ENCODE measurements around the gene SHISAL2B.

SHISAL2B gene

GRCh38 chr5:64744914-64745313 lies 54.6 kb downstream of the SHISAL2B start:
- Histone ChIP-seq H3K36me3 (ENCODE audit: control insufficient read depth in 2 of 2, insufficient read depth in 2 of 2, low read length in 2 of 2) (peaks cover 7 to 9% of the 10 kb centered on the region in 2 donors), H3K27ac (ENCODE audit: low read depth in 2 of 2, low read length in 2 of 2) (no peak overlapping the region), H3K4me3 (ENCODE audit: low read length in 2 of 2) (no peak overlapping the region), H3K4me1 (ENCODE audit: control insufficient read depth in 2 of 2, insufficient read depth in 2 of 2, low read length in 2 of 2) (no peaks in the 10 kb centered on the region), H3K27me3 (ENCODE audit: control insufficient read depth in 2 of 2, insufficient read depth in 2 of 2, low read length in 2 of 2) (no peaks in the 10 kb centered on the region), H3K9ac (ENCODE audit: low read depth in 1 of 2, low read length in 2 of 2) (no peak overlapping the region), H3K9me3 (ENCODE audit: control insufficient read depth in 2 of 2, low read length in 2 of 2) (no peaks in the 10 kb centered on the region)

DNA sequence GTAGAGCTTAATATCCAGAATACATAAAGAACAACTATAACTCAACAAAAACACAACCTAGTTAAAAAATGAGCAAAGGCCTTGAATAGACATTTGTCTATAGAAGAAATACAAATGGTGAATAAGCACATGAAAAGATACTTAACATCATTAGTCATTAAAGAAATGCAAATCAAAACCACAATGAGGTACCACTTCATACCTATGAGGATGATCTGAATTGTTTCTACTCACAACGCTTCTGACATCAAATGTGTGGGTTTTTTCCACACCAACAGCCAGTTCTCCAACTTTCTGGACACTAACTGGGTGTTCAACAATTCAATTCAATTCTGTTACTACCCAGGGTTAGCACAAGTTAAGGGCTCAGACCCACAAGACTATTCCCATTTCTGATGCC lies 56.1 kb downstream of the SHISAL2B start:
- Histone ChIP-seq H3K36me3 (ENCODE audit: control insufficient read depth in 2 of 2, insufficient read depth in 2 of 2, low read length in 2 of 2) (no peaks in the 10 kb centered on the region), H3K27me3 (ENCODE audit: control insufficient read depth in 2 of 2, insufficient read depth in 2 of 2, low read length in 2 of 2) (no peaks in the 10 kb centered on the region), H3K9ac (ENCODE audit: low read depth in 1 of 2, low read length in 2 of 2) (no peak overlapping the region), H3K9me3 (ENCODE audit: control insufficient read depth in 2 of 2, low read length in 2 of 2) (no peaks in the 10 kb centered on the region), H3K4me3 (ENCODE audit: low read length in 2 of 2) (no peak overlapping the region), H3K27ac (ENCODE audit: low read depth in 2 of 2, low read length in 2 of 2) (no peak overlapping the region), H3K4me1 (ENCODE audit: control insufficient read depth in 2 of 2, insufficient read depth in 2 of 2, low read length in 2 of 2) (no peaks in the 10 kb centered on the region)

DNA sequence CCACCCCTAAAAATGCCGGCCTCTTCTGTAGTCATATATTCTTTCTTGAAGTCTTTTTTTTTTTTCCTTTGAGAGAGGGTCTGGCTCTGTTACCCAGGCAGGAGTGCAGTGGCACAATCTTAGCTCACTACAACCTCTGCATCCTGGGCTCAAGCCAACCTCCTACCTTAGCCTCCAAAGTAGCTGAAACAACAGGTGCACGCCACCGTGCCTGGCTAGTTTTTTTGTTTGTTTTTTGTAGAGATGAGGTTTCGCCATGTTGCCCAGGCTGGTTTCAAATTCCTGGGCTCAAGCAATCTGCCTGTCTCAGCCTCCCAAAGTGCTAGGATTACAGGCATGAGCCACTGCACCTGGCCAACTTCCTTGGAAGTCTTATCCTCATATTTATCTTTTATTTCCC lies 59.1 kb downstream of the SHISAL2B start:
- no peaks in the 10 kb centered on the region for H3K9me3 ChIP-seq (ENCODE audit: control insufficient read depth in 2 of 2, low read length in 2 of 2)
- no peak overlapping the region for H3K27ac ChIP-seq (ENCODE audit: low read depth in 2 of 2, low read length in 2 of 2)
- H3K36me3 ChIP-seq (ENCODE audit: control insufficient read depth in 2 of 2, insufficient read depth in 2 of 2, low read length in 2 of 2): peaks cover 0 to 5% of the 10 kb centered on the region in 2 donors
- H3K4me1 ChIP-seq (ENCODE audit: control insufficient read depth in 2 of 2, insufficient read depth in 2 of 2, low read length in 2 of 2): no peaks in the 10 kb centered on the region
- H3K4me3 ChIP-seq (ENCODE audit: low read length in 2 of 2): no peak overlapping the region
- no peaks in the 10 kb centered on the region for H3K27me3 ChIP-seq (ENCODE audit: control insufficient read depth in 2 of 2, insufficient read depth in 2 of 2, low read length in 2 of 2)
- H3K9ac ChIP-seq (ENCODE audit: low read depth in 1 of 2, low read length in 2 of 2): no peak overlapping the region

DNA sequence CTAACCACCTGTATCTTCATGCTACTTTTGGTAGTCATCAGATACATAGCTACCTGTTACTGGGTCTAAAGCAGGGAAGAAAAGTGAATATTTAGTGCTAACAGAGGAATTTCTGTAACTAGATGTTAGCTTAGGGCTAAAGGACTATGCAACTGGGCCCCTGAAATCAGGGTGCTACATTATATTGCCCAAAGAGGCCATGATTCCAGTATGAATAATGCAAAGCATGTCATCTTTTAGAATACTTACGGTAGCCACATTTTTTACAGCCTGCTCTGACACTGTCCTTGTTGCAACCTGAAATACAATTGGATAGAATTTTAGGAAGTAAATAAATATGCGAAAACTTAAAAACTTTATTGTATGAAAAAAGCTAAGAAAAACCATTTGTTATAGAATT lies 63.8 kb downstream of the SHISAL2B start:
- Histone ChIP-seq H3K27me3 (ENCODE audit: control insufficient read depth in 2 of 2, insufficient read depth in 2 of 2, low read length in 2 of 2) (no peaks in the 10 kb centered on the region), H3K9me3 (ENCODE audit: control insufficient read depth in 2 of 2, low read length in 2 of 2) (no peaks in the 10 kb centered on the region), H3K27ac (ENCODE audit: low read depth in 2 of 2, low read length in 2 of 2) (no peak overlapping the region), H3K36me3 (ENCODE audit: control insufficient read depth in 2 of 2, insufficient read depth in 2 of 2, low read length in 2 of 2) (peaks cover 0 to 9% of the 10 kb centered on the region in 2 donors), H3K4me1 (ENCODE audit: control insufficient read depth in 2 of 2, insufficient read depth in 2 of 2, low read length in 2 of 2) (no peaks in the 10 kb centered on the region), H3K4me3 (ENCODE audit: low read length in 2 of 2) (no peak overlapping the region), H3K9ac (ENCODE audit: low read depth in 1 of 2, low read length in 2 of 2) (no peak overlapping the region)

GRCh38 chr5:64758901-64759300 lies 68.6 kb downstream of the SHISAL2B start:
- no peaks in the 10 kb centered on the region for H3K4me1 ChIP-seq (ENCODE audit: control insufficient read depth in 2 of 2, insufficient read depth in 2 of 2, low read length in 2 of 2)
- peaks cover 0 to 14% of the 10 kb centered on the region in 2 donors for H3K36me3 ChIP-seq (ENCODE audit: control insufficient read depth in 2 of 2, insufficient read depth in 2 of 2, low read length in 2 of 2)
- no peaks in the 10 kb centered on the region for H3K9me3 ChIP-seq (ENCODE audit: control insufficient read depth in 2 of 2, low read length in 2 of 2)
- H3K4me3 ChIP-seq (ENCODE audit: low read length in 2 of 2): no peak overlapping the region
- H3K27me3 ChIP-seq (ENCODE audit: control insufficient read depth in 2 of 2, insufficient read depth in 2 of 2, low read length in 2 of 2): no peaks in the 10 kb centered on the region
- no peak overlapping the region for H3K27ac ChIP-seq (ENCODE audit: low read depth in 2 of 2, low read length in 2 of 2)
- H3K9ac ChIP-seq (ENCODE audit: low read depth in 1 of 2, low read length in 2 of 2): no peak overlapping the region

DNA sequence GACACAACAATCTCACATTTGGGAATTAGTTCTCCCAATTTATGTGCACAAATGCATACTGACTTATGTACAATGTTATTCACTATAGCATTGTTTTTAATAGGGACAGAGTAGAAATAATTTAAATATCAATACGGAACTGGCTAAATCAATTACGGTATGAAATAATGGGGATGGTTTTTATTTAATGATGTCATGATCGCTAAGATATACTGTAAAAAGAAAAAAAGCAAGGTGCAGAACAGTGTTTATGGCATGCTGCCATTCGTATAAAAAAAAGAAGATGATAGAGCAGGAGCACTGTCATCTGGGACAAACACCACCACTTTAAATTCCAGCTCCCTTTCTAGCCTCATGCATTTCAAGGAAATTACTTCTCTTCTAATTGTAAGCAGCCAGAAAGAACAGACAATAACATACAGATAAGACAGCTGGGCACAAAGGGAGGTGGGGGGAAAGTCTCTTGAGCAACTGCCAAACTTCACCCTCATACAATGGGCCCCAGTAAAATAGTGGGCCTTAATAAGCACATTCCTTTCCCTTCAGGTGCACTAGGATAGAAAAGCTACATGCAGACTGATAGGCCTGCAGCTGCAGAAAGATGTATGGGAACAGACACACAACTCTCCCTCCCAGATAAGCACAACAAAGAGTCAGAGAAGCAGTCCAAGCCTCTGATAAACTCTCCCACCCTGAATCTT lies 69.8 kb downstream of the SHISAL2B start:
- Histone ChIP-seq H3K9me3 (ENCODE audit: control insufficient read depth in 2 of 2, low read length in 2 of 2) (no peaks in the 10 kb centered on the region), H3K4me3 (ENCODE audit: low read length in 2 of 2) (no peak overlapping the region), H3K36me3 (ENCODE audit: control insufficient read depth in 2 of 2, insufficient read depth in 2 of 2, low read length in 2 of 2) (peaks cover 0 to 8% of the 10 kb centered on the region in 2 donors), H3K9ac (ENCODE audit: low read depth in 1 of 2, low read length in 2 of 2) (no peak overlapping the region), H3K27ac (ENCODE audit: low read depth in 2 of 2, low read length in 2 of 2) (no peak overlapping the region), H3K4me1 (ENCODE audit: control insufficient read depth in 2 of 2, insufficient read depth in 2 of 2, low read length in 2 of 2) (no peaks in the 10 kb centered on the region), H3K27me3 (ENCODE audit: control insufficient read depth in 2 of 2, insufficient read depth in 2 of 2, low read length in 2 of 2) (no peaks in the 10 kb centered on the region)

GRCh38 chr5:64763948-64764503 lies 73.7 kb downstream of the SHISAL2B start:
- Histone ChIP-seq H3K4me1 (ENCODE audit: control insufficient read depth in 2 of 2, insufficient read depth in 2 of 2, low read length in 2 of 2) (peaks cover 5 to 19% of the 10 kb centered on the region in 2 donors), H3K36me3 (ENCODE audit: control insufficient read depth in 2 of 2, insufficient read depth in 2 of 2, low read length in 2 of 2) (peaks cover 0 to 6% of the 10 kb centered on the region in 2 donors), H3K27ac (ENCODE audit: low read depth in 2 of 2, low read length in 2 of 2) (no peak overlapping the region), H3K4me3 (ENCODE audit: low read length in 2 of 2) (no peak overlapping the region), H3K27me3 (ENCODE audit: control insufficient read depth in 2 of 2, insufficient read depth in 2 of 2, low read length in 2 of 2) (no peaks in the 10 kb centered on the region), H3K9ac (ENCODE audit: low read depth in 1 of 2, low read length in 2 of 2) (no peak overlapping the region), H3K9me3 (ENCODE audit: control insufficient read depth in 2 of 2, low read length in 2 of 2) (no peaks in the 10 kb centered on the region)

DNA sequence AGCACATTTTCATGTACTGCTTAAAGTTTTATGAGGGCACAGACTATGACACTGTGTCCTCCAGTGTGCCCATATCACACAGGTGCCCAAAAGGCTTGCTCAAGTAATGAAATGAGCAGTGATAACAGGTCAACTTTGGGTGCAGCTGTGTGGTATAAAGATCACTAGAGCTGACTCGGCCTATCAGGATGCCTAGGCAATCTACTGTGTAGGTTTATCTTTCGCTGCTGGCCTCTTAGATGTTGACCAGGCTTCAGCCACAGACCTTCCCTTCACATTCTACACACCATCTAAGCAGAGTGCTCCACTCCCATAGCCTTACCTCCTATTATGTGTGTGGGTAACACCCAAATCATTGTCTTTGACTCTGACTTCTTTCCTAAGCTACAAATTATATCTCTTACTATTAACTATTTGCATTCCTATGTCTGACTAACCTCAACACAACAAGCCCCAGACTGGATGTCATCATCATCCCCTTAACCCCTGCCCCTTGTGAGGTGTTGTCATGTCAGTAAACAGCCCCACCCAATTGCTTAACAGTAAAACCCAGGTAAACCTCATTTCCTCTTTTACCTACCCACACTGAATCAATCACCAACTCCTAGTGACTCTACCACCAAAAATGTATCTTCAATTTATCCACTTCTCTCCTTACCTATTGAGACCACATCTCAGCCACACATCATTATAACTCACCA lies 75.7 kb downstream of the SHISAL2B start:
- Histone ChIP-seq H3K4me1 (ENCODE audit: control insufficient read depth in 2 of 2, insufficient read depth in 2 of 2, low read length in 2 of 2) (peaks cover 13 to 25% of the 10 kb centered on the region in 2 donors), H3K9me3 (ENCODE audit: control insufficient read depth in 2 of 2, low read length in 2 of 2) (no peaks in the 10 kb centered on the region), H3K9ac (ENCODE audit: low read depth in 1 of 2, low read length in 2 of 2) (no peak overlapping the region), H3K4me3 (ENCODE audit: low read length in 2 of 2) (no peak overlapping the region), H3K27ac (ENCODE audit: low read depth in 2 of 2, low read length in 2 of 2) (no peak overlapping the region), H3K36me3 (ENCODE audit: control insufficient read depth in 2 of 2, insufficient read depth in 2 of 2, low read length in 2 of 2) (peaks cover 0 to 4% of the 10 kb centered on the region in 2 donors), H3K27me3 (ENCODE audit: control insufficient read depth in 2 of 2, insufficient read depth in 2 of 2, low read length in 2 of 2) (no peaks in the 10 kb centered on the region)

DNA sequence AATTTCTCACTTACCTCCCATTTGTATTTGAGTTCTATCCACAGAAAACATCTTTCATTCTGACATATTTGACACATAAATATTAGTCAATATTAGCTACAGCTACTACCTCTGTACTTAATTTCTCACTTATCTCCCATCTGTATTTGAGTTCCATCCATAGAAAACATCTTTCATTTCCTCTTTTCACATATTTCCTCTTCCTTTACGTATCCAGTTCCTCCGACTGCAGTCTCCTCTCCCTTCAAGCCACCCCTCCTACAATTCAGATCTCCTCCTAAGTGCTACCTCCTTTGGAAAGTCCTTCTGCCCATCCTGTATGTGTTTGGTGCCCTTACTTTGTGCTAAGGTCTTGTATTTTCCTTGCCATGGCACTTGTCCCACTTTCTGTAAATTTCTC lies 76.6 kb downstream of the SHISAL2B start:
- Histone ChIP-seq H3K36me3 (ENCODE audit: control insufficient read depth in 2 of 2, insufficient read depth in 2 of 2, low read length in 2 of 2) (peaks cover 0 to 4% of the 10 kb centered on the region in 2 donors), H3K4me3 (ENCODE audit: low read length in 2 of 2) (peak overlapping the region; percentile 88 to 97), H3K4me1 (ENCODE audit: control insufficient read depth in 2 of 2, insufficient read depth in 2 of 2, low read length in 2 of 2) (peaks cover 13 to 25% of the 10 kb centered on the region in 2 donors), H3K9me3 (ENCODE audit: control insufficient read depth in 2 of 2, low read length in 2 of 2) (no peaks in the 10 kb centered on the region), H3K27me3 (ENCODE audit: control insufficient read depth in 2 of 2, insufficient read depth in 2 of 2, low read length in 2 of 2) (no peaks in the 10 kb centered on the region), H3K9ac (ENCODE audit: low read depth in 1 of 2, low read length in 2 of 2) (peak overlapping the region in 1 of 2 donors; percentile 16), H3K27ac (ENCODE audit: low read depth in 2 of 2, low read length in 2 of 2) (no peak overlapping the region)

All from mucosa of rectum (tissue), 2 donors.